HG03064 (cell line): ENCODE results near the gene MMEL1.

ENCODE experiments used
- ATAC-seq: cut with Tn5 transposase; IDR thresholded peaks from one replicate; pipeline ENCODE4 v1.9.1; 2021; ENCODE audit warnings: low read depth; ENCODE audit not compliant: unreplicated experiment

The MMEL1 gene

DNA sequence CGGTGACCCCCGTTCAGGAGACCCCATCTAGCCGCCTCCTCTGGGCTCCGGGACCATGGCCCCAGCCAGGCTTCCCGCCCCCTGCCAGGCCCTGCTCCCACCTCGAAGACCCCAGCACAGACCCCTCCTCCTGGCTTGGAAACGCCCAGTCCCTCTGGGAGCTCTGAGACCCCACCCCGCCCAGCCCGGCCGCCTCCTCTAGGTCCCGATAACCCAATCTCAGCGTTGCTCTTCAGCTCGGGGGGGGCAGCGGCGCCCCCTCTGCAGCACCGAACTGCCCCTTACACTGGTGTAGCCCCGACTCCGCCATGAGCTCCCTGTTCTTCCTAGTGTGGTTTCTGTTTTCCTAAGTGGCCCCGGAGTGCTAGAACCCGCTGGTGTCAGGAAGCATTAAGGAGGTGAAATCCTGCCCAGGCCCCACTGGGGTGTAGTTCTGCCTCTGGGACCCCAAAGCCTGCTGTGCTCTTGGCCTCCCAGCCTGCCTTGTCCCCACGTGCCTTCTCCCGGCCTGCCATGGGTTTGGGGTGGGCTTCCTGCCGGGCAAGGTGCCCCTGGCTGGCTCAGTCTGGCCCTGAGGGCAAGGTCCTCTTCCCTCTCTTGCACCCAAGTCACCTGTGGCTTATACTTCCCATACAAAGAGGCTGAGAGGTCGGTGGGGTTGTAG is 10.7 kb upstream of the MMEL1 start:
- ATAC-seq: no peak

DNA sequence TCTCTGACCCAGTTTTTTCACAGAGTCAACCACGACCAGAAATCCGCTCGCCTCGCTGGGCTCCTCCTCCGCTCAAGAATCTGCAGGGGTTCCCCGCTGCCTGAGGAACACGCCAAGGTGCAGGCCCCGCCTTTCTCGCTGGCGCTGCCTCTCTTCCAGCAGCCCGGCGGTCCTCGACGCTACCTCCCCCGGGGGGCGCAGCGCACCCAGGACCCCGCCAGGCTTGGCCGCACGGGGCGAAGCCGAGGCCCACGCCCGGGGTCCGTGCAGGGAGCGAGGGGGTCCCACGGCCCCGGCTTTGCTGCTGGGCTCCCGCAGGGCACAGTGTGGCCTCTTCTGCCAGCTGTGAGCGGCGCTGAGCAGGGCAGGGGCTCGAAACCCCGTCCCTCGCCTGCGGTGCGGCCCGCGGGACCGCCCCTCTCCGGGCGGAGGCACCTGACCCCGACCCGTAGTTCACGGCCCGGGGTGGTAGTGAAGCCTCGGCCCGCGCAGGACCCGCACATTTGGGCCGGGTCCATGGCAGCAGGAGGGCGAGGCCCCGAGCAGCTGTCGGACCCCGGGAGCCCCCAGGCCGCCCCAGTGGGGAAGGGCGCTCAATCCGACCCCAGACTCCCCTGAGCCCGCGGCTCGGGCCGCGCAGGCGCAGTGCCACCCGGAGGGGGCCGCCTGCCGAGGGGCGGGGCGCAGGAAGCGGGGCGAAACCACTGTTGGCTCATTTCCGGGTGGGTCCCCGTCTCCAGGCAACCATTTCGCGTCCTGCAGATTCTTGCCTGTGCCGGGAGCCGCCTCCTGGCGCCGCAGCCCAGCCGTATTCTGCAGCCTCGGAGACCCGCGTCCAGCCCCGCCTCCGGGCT is 10.0 kb upstream of the MMEL1 start:
- peak; percentile 79 for ATAC-seq

DNA sequence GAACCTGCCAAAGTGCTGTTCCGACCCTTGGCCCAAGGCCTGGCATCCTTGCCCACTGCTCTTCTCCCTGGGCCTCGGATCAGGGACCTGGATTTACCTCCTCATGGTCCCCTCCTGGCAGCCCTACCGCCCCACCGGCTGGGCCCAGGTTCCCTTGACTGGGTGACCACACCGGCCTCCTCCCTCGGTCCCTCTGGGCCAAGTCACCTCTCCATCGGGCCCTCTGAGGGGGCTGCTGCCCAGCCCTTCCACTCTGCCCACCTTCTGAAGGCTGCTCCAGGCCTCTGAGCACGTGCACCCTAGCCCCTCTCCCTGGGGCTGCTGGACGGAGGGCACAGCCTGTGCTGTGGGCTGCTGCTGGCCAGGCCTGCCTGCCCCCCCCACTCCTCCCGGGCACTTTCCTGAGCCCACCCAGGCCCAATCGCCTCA is 9.3 kb upstream of the MMEL1 start:
- ATAC-seq: no peak

DNA sequence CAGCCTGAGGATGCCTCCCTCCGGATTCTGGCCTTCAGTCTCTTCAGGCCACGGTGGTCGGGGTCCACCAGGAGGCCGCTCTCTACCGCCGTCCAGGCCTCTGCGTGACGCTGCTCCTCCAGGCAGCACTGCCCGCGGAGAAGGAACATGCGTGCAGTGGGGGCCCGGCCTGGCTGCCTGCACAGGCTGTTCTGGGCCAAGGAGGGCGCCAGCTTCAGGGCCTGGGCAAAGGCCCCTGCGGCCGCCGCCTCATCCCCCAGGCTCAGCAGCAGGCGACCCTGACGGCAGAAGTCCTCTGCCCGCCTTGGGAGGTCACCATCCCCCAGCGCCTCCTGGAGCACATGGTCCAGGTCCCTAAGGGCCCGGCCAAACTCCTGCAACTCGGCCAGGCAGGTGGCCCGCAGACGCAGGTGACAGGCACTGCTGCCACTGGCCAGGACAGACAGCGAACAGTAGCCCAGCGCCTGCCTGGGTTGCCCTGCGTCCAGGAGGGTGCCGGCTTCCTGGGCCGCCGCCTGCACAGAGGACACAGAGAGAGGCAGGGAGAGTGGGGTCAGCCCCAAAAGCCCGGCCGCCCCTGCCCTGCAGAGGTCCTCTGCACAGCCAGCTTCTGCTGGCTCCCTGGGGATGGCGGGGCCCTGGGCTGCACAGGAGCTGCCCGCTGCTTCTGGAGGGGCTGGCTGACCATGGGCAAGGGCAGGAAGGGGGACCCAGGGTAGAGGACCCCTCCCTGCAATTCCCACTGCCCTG is 8.7 kb upstream of the MMEL1 start:
- ATAC-seq: no peak

DNA sequence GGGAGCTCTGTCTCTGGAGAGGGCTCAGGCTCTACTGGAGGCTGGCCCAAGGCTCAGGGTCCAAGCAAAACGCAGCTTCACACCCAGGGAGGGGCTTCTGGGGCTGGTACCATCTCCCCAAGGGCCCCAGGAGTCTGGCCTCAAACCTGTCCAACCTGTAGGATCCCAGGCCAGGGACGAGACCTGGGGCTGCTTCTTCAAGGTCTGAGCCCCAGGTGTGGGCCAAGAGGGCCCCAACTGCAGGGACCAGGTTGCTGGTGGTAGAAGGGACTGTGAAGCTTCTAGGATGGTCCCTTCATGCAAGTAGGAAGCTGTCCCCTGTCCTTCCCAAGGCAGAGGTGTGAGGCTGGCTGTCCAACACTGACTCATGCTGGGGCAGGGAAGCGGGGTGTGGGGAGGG is 7.8 kb upstream of the MMEL1 start:
- ATAC-seq: no peak

DNA sequence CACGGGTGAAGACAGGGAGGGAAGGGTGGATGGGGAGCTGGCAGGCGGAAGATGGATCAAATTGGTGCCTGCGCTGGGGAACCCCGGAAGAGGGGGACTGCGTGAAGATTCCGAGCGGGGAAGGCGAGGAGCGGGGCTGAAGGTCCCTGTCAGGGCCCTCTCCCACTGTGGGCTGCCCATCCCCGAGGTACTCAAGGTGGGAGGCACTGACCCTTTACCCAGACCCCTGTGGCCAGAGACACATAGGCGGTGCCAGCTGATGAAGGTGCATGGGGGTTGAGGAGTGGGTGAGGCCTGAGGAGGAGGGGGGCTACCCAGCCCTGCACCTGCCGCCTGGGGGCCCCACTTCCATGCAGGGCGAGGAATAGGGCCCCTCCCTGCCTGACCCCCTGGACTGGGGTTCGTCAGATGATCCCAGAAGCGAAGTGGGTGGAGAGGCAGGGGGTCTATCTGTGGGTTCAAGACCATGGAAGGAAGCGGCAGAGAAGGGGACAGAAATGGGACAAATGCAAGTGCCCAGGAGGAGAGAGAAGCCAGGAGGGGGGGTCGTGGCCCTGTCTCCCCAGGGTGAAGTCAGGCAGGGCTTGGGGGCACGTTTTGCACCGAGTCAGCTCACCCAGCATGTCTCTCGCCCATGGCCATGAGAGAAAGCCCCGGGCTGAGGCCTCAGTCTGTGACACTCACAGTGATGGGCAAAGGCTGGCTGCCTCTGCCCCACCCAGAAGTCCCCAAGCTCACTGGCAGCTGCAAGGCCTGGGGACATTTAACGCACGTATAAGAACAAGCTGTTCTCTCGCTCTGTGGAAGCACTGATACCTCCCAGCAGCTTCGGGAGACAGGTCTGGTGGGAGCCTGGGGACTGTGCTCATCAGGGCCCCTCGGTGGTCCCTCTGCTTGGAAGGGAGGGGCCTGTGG is 7.0 kb upstream of the MMEL1 start:
- ATAC-seq: no peak

DNA sequence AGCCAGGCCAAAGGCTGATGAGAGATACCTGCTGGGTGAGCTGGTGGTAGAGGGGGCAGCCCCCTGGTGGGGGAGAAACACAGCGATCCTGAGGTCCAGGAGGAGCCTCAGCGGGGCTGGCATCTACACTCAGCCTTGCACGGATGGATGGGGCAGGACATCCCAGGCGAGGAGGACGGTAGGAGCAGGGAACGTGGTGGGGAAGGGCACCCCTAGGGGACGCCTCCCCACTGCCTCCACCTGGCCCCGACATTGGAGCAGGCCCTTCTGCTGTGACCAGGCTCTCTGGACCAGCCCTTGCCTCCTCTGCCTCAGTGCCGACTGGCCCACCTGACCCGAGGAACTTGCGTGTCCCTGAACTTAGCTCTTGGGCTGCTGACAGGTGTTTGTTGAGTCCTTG is 6.4 kb upstream of the MMEL1 start:
- ATAC-seq: no peak

DNA sequence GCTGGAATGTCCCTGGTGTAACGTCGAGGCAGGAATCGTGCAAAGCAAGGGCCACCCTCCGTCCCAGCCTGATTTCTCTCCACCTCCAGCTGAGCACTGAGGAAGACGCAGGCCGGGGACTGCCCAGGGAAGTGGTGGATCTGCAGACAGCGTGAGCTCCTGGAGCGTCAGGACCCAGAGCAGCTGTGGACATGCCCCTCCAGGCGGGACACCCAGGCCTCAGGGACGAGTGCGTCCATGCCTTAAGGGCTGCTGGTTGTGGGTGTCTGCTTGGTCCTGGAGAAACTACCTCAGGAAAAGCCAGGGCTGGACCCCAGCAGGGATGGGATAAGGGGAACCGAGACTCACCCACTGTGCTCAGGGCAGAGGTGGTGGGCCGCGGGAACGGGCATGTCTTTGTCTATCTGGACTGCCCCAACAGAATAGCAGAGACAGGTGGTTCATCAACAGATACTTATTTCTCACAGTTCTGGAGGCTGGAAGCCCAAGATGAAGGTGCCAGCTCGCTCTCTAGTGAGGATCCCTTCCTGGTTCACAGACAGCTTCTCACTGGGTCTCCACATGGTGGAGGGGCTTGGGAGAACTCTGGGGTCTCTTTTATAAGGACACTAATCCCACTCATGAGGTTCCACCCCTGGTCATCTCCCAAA is 5.8 kb upstream of the MMEL1 start:
- ATAC-seq: no peak

DNA sequence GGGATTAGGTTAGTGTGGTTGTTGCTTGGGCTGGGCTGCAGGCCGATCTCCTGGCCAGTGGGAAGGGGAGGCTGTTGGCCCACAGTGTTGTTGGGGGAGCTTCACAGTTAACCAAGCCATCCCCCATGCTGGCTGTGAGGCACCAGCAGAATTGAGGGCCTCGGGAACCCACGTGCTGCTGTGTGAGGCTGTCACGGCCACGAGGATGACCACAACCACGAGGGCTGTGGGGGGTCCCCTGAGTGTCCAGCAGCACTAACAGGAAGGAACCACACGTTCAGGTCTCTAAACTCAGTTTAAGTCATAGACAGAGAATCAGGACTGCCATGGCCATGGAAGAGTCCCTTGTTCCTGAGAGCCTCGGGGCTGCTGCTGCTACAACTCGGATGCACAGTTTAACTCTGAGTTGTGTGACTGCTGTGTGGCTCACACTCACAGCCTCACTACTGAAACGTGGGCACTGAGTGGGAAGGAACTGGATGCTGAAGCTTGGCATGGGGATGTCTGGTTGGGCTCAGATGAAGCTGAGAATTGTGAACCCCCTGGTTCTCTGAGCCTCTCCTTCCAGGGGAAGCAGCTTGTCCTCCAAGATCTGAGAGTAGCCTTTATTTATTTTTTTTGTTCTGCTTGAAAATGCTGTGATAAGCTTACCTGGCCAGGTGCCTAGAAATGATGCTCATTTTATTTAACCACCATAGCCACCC is 4.8 kb upstream of the MMEL1 start:
- ATAC-seq: no peak

DNA sequence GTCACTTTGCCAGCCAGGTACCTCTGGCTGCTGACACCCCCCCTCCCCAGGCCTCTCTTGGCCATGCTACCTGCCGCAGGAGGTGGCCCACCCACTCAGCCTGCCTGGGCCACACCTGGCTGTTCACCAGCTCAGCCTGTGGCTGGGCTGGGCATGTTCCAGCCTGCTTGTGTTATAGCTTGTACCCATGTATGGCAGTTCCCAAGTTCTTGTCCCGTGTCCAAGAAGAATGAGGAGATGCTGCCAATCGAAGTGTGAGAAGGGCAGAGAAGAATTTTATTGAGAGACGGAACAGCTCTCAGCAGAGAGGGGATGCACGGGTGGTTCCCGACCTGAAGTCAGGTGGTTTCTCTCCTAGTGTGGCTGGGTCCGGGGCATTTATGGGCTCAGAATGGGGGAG is 3.9 kb upstream of the MMEL1 start:
- no peak for ATAC-seq

DNA sequence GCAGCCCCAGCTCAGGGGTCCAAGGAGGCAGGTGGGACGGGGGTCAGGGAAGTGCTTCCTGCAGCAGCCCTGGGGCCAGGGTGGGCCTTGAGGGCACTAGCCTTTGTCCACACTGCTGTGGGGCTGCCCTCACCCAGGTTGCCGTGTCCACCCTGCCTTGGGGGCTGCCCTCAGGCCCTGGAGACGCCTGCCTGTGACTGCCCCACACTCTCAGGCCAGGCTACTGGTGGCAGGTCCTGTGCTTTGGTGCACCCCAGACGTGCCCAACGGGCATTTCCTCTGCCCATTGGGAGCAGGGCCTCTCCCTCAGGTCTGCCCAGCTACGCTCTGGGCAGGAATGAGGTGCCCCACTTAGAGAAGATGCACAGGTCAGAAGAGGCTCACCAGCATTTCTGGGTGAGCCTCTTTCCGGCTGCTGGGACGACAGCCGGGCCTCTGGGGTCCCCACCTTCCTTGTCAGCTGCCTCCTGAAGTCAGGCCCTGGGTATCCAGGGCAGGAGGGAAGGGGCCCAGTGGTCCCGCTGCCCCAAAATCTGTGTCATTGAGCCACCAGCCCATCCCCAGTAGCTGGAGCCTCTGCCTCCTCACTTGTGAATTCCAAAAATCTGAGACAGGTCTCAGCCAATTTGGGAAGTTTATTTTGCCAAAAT is 2.7 kb upstream of the MMEL1 start:
- ATAC-seq: no peak

DNA sequence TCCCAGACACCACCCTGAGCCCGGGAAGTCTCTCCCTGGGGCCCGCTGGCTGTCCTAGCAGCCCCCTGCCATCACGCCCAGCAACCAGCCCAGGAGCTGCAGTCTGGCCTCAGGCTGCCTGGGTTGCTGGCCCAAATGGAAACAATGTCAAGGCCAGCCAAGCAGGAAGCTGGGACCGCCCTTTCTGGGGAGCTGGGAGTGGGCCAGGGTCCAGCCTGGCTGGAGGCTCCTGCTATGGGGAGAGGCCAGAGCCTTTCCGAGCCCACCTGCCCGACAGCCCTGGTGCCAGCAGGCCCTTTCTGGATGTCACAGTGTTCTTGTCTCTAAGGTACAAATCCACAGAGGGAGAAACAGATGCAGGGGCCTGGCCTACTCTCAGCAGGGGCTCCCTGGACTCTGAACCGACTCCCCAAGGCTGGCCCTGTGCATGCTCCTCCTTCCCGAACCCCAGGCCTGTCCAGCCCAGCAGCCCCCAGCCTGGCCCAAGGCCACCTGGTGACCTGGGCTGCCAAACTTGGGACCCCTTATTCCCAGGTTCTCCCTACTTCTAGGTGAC is 1.2 kb upstream of the MMEL1 start:
- ATAC-seq: no peak

DNA sequence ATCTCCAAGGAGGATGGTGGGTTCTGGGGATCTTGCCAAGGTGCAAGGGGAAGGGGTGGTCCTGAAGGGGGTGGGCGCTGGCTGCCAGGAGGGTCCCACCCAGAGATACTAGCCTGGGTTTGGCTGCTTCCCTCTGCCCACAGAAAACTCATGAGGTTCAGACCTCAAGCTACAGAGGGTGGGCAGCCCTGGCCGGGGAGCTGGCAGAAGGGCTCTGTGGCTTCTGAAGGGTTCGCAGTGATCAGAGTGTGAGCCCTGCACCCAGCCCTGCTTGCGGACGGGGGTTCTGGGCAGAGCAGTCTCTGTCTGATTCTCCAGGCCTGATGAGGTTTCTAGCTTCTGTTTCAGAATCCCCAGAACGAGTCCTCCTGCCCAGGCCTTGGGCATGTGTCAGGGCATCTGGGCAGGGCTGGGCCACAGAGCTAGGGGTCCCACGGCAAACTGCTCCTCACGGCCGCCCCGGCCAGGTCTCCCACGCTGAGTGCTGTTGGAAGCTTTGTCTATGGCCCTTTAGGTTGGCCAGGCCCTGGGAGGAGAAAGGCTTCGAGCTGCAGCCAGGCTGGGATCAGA is 635 bp upstream of the MMEL1 start:
- ATAC-seq: no peak

DNA sequence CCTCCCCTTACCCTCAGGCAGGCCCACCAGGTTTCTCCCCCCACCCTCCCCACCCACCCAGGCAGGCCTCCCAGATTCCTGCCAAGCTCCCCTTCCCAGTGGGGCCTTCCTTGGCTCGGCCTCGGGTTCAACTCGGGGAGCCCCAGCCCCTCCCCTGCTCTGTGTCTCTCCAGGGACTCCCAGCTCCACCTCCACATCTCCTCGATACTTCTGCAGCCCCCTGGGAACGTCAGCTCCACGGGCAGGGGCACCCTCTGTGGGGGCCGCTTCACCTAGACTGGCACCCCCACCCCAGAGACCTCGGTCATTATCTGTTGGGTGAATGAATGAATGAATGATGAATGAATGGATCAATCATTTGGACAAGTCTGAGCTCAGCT is 775 bp downstream of the MMEL1 start:
- no peak for ATAC-seq

DNA sequence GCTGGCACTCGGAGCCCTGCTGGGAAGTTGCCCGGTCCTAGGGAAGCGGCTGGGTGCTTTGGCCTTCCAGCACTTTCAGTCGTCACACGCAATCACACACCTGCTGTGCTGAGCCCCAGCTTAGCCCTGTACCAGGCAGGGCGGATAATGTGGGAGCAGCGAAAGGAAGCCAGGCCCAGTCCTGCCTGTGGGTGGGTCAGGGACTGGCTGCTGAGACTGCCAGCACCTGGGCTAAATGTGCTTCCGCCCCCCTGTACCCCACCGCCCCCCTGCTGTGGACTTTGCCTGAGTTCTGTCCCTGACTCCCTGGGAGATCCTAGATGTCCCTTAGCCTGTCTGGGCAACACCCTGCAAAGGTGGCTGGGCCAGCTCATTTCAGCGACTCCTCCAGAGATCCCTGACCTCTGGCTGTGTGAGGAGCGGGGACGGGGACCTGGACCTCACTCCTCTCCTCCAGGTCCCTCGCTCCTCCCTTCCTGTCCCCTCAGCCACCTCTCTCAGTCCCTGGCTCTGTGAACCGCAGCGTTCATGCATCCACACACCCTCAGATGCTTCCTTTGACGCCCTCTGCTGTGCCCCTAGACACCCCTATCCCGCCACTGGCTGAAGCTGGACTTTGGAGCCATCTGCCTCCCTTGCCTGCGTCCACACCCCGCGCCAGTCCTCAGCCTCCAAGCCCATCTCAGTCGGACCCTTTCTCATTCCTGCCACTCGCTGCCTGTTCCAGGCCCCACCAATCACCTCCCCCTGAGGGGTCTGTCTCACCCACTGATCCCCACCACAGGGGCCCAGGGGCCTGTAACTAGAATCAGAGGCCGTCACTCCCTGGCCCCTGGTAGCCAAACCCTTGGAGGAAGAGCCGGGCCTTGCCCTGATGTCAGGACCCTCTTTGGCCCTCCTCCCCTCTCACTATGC is 1.4 kb downstream of the MMEL1 start:
- ATAC-seq: no peak

DNA sequence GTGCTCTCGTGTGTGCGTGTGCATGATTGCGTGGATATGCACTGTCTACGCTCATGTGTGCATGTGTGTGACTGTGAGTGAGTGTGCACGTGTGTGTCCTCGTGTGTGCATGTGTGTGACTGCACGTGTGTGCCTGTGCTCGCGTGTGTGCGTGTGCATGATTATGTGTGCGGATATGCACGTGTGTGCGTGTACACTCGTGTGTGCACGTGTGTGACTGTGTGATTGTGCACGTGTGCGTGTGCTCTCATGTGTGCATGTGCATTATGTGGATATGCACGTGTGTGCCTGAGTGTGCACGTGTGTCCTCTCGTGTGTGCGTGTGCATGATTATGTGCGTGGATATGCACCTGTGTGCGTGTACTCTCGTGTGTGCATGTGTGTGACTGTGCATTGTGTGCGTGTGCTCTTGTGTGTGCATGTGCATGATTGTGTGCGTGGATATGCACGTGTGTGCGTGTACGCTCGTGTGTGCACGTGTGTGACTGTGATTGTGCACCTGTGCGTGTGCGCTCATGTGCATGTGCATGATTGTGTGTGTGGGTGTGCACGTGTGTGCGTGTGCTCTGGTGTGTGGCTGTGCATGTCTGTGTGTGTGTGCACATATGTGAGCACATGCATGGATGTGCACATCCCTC is 2.2 kb downstream of the MMEL1 start:
- ATAC-seq: no peak
